Heart left ventricle (tissue), 16 donors: ENCODE measurements around the gene NAA16. TPM values are rescaled to one million over a fixed set of nuclear protein-coding genes. Genes with fewer than 3 reads are reported as not detected.

Experiments used
- ATAC-seq, 4 donors: fragments of 200-7000 bp; cut with Tn5 transposase; one replicate each; pipeline ENCODE4 v1.9.1; 2020 to 2022; ENCODE audit warnings: moderate library complexity in 4 of 4, mild to moderate bottlenecking in 3 of 4, moderate number of reproducible peaks in 1 of 4
- DNase-seq, 5 donors: peaks; one replicate each; pipeline ENCODE4 v3.0.0-alpha.2; 2020
- H3K27ac ChIP-seq, 12 donors: fragments of 200-600 bp; sonication (generic) in 4 of 12; one replicate each; pipeline versions ENCODE4 v1.5.0 to v1.8.0; 2016 to 2022; ENCODE audit warnings: mild to moderate bottlenecking in 2 of 12
- H3K27me3 ChIP-seq, 9 donors: fragments of 200-600 bp; sonication (generic) in 2 of 9; one replicate each; pipeline versions ENCODE4 v1.5.1 to v1.8.0; 2016 to 2022; ENCODE audit warnings: mild to moderate bottlenecking in 3 of 9
- H3K36me3 ChIP-seq, 9 donors: fragments of 200-600 bp; sonication (generic) in 2 of 9; one replicate each; pipeline versions ENCODE4 v1.5.0 to v1.8.0; 2018 to 2022; ENCODE audit warnings: mild to moderate bottlenecking in 2 of 9
- H3K4me1 ChIP-seq, 12 donors: fragments of 200-600 bp; sonication (generic) in 4 of 12; one replicate each; pipeline versions ENCODE4 v1.5.0 to v1.8.0; 2016 to 2022; ENCODE audit warnings: mild to moderate bottlenecking in 3 of 12
- H3K4me3 ChIP-seq, 12 donors: fragments of 200-600 bp; sonication (generic) in 4 of 12; one replicate each; pipeline versions ENCODE4 v1.5.0 to v1.8.0; 2017 to 2022; ENCODE audit warnings: mild to moderate bottlenecking in 9 of 12, moderate library complexity in 4 of 12
- H3K9me3 ChIP-seq, 12 donors: fragments of 200-600 bp; sonication (generic) in 4 of 12; one replicate each; pipeline versions ENCODE4 v1.5.0 to v1.8.0; 2016 to 2022; ENCODE audit warnings: mild to moderate bottlenecking in 1 of 12
- POLR2A ChIP-seq, 2 donors: fragments of 450-650 bp; IDR thresholded peaks; one replicate each; pipeline ENCODE4 v1.6.1; 2017; ENCODE audit warnings: antibody characterized with exemption in 2 of 2, mild to moderate bottlenecking in 2 of 2, moderate library complexity in 2 of 2
- WGBS, 4 donors: extraction: QIAGEN DNeasy Blood & Tissue Kit in 2 of 4; methylation state at CpG; one replicate each; pipeline versions ENCODE4 v1.1.5 to v1.1.7; 2013 to 2018; 5-methylcytosine and 5-hydroxymethylcytosine counted together
- intact Hi-C, 10 donors: fragments of 100-400 bp; cut with DNase I; formaldehyde crosslinking; loops; one replicate each; pipeline versions ENCODE4 v1.11.1 to v1.14.2; 2022
- polyA plus RNA-seq, 2 donors: library from polyadenylated mRNA; stranded (reverse); fragments of 200-250 nt; gene quantifications; one replicate each; pipeline ENCODE4 v1.2.3, GENCODE V29; 2013
- total RNA-seq, 9 donors: library from RNA; depleted of rRNA in 2 of 9; stranded (reverse); fragments of >200 nt in 2 of 9; fragmentation: NEBNext Ultra II Directional in 3 of 9; extraction: Animal tissue kit (Norgen Biotek cat#: 25700) in 3 of 9; gene quantifications; one replicate each; pipeline versions ENCODE4 v1.1.0 to v1.2.4, GENCODE V29; 2016 to 2023
- TF ChIP-seq, protein P1 (sequence below), 12 donors: fragments of 200-600 bp; sonication (generic) in 4 of 12; IDR thresholded peaks; one replicate each; pipeline versions ENCODE4 v1.5.0 to v1.8.0; 2018 to 2022; ENCODE audit warnings: antibody characterized with exemption in 12 of 12, mild to moderate bottlenecking in 5 of 12
- donor health status: ischemic (EF 13 %, LVEDD 7.1; RV severe dilation, severe dysfunction).
- donor health status: healthy with polysubstance abuse.
- donor health status: DM: no; HTN: yes; CAD: no.
- donor health status: DM: no; HTN: no; CAD: no.
- donor health status: ischemic (EF 25% LVEDD 6.9; RV normal size, moderate dysfunction).
- donor health status: ischemic (EF 25% LVEDD 5.7; RV mildly dilated, moderate dysfunction).
- donor health status: healthy.
- donor health status: DM: yes; HTN: yes; CAD: no.
- donor health status: ischemic (EF 35%, LVEDD 5.7; RV mildly dilated, moderate dysfunction).
- donor health status: nonischemic (EF 11% LVEDD 7.7; RV severe dilation, severe dysfunction).
- donor health status: DM: yes; HTN: yes; CAD: no.
- donor health status: PGD.
- donor health status: ischemic (EF 29% LVEDD 5.4; RV normal size, mild dysfunction).
- donor health status: nonischemic (EF 23%, LVEDD 6.1; RV moderate dilation, normal function).

NAA16 gene
- total and polyA plus RNA-seq, 11 donors = 3.6 to 10.7 (median 7.3) TPM

DNA sequence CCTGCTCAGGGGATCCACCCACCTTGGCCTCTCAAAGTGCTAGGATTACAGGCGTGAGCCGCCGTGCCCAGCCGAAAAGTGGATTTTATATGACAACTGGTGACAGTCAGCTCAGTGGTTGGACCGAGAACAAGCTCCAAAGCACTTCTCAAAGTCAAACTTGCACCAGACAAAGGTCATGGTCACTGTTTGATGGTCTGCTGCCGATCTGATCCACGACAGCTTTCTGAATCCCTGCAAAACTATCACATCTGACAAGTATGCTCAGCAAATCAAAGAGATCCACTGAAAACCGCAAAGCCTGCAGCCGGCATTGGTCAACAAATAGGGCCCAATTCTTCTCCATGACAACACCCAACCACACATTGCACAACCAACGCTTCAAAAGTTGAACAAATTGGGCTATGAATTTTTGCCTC lies 21.6 kb upstream of the NAA16 start:
- DNase-seq (no peak), ATAC-seq (no peak)
- TF ChIP-seq, protein P1, sequence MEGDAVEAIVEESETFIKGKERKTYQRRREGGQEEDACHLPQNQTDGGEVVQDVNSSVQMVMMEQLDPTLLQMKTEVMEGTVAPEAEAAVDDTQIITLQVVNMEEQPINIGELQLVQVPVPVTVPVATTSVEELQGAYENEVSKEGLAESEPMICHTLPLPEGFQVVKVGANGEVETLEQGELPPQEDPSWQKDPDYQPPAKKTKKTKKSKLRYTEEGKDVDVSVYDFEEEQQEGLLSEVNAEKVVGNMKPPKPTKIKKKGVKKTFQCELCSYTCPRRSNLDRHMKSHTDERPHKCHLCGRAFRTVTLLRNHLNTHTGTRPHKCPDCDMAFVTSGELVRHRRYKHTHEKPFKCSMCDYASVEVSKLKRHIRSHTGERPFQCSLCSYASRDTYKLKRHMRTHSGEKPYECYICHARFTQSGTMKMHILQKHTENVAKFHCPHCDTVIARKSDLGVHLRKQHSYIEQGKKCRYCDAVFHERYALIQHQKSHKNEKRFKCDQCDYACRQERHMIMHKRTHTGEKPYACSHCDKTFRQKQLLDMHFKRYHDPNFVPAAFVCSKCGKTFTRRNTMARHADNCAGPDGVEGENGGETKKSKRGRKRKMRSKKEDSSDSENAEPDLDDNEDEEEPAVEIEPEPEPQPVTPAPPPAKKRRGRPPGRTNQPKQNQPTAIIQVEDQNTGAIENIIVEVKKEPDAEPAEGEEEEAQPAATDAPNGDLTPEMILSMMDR (IDR thresholded peaks at IDR 0.05) = no peak
- TF ChIP-seq POLR2A (IDR thresholded peaks at IDR 0.05) = no peak
- Histone ChIP-seq H3K27me3 (no peaks in the 10 kb centered on the region), H3K27ac (no peak overlapping the region), H3K4me1 (no peaks in the 10 kb centered on the region), H3K4me3 (no peak overlapping the region), H3K36me3 (no peaks in the 10 kb centered on the region), H3K9me3 (peaks cover 0 to 30% (median 11%) of the 10 kb centered on the region in 12 donors)
- intact Hi-C loops = no loop called here
- WGBS, 4 donors = 86 to 97% (median 91%) methylated on average over 10 of the region's 10 CpGs

DNA sequence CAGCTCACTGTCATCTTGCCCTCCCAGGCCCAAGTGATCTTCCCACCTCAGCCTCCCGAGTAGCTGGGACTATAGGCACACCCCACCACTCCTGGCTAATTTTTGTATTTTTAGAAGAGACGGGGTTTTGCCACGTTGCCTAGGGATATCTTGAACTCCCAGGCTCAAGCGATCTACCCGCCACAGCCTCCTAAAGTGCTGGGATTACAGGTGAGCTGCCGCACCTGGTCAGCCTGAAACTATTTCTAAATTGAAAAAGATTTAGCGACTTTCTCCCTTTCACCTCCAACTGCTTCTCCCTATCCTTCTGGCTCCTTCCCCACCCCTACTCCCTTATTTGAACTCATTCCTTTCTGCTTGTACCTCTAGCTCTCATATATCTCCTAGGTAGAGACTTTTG lies 19.8 kb upstream of the NAA16 start:
- H3K27ac ChIP-seq = no peak overlapping the region
- H3K27me3 ChIP-seq = no peaks in the 10 kb centered on the region
- intact Hi-C loops = no loop called here
- no peaks in the 10 kb centered on the region for H3K4me1 ChIP-seq
- H3K4me3 ChIP-seq = no peak overlapping the region
- 90 to 94% (median 93%) methylated on average over 7 of the region's 7 CpGs for WGBS, 4 donors
- no peak for ATAC-seq
- DNase-seq = no peak
- H3K9me3 ChIP-seq = peaks cover 0 to 37% (median 11%) of the 10 kb centered on the region in 12 donors
- H3K36me3 ChIP-seq = no peaks in the 10 kb centered on the region
- TF ChIP-seq, protein P1 (IDR thresholded peaks at IDR 0.05) = no peak
- TF ChIP-seq POLR2A (IDR thresholded peaks at IDR 0.05) = no peak

DNA sequence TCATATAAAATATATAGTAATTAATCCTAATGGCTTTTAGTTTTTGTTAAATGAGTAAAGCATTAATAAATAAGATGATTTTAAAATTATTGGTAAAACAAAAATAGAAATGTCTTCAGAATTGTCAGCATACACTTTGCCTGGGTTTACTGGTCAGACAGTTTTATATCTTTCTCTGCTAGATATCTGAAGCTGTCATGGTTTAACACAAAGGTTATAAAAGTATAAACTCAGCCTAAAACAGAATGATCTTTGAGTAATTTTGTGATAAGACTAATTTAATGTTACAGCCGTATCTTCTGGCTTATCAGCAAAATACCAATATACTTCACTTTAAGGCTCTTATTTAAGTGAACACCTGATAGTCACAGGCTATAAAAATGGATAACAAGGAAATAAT lies 17.8 kb upstream of the NAA16 start:
- no peak for DNase-seq
- Histone ChIP-seq H3K27ac (no peak overlapping the region), H3K4me3 (no peak overlapping the region), H3K4me1 (no peaks in the 10 kb centered on the region), H3K36me3 (no peaks in the 10 kb centered on the region), H3K9me3 (peaks cover 0 to 37% (median 11%) of the 10 kb centered on the region in 12 donors), H3K27me3 (no peaks in the 10 kb centered on the region)
- ATAC-seq = no peak
- TF ChIP-seq, protein P1 (IDR thresholded peaks at IDR 0.05) = no peak
- no peak for TF ChIP-seq POLR2A (IDR thresholded peaks at IDR 0.05)
- WGBS, 4 donors = 71 to 88% (median 87%) methylated on average over 1 of the region's 1 CpG
- intact Hi-C loops = no loop called here

DNA sequence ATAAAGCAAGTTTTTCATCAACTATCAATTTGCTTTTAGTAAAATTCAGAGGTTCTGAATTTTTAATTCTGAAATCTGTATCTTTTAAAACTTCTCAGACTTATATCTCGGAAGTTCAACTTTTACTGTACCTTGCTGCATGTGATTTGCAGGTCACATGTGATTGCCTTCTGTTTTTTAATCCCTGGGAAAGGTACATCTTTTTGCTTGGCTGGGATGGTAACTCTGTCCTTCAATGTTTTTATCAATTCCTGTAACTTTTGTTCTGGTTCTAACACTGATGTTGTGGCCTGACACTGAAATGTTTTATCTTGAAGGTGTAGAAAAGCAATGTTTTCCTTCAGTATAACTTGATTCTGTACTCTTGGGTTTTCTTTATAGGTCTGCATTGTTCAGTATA lies 16.2 kb upstream of the NAA16 start:
- no peaks in the 10 kb centered on the region for H3K36me3 ChIP-seq
- DNase-seq = no peak
- ATAC-seq = no peak
- H3K4me3 ChIP-seq = no peak overlapping the region
- TF ChIP-seq POLR2A (IDR thresholded peaks at IDR 0.05) = no peak
- TF ChIP-seq, protein P1 (IDR thresholded peaks at IDR 0.05) = no peak
- 87 to 97% (median 92%) methylated on average over 1 of the region's 1 CpG for WGBS, 4 donors
- H3K27ac ChIP-seq = no peak overlapping the region
- H3K4me1 ChIP-seq = no peaks in the 10 kb centered on the region
- intact Hi-C loops = no loop called here
- H3K27me3 ChIP-seq = no peaks in the 10 kb centered on the region
- H3K9me3 ChIP-seq = peaks cover 0 to 37% (median 11%) of the 10 kb centered on the region in 12 donors
